NCI-H1930 (cell line): ENCODE data around the gene DENND5A.
"Not testable (repeated sequence)": the region's sequence is repeated elsewhere in the genome, so short reads cannot be mapped to it uniquely, and the experiment has no call there.

Source experiments
- DNase-seq, 2 experiments: peaks; one replicate each; lab custom pipeline; 2025; lab: John Stamatoyannopoulos, UW

Gene DENND5A

GRCh38 chr11:9176550-9176949, 88.6 kb downstream of the DENND5A start:
- DNase-seq, result no peak

DNA sequence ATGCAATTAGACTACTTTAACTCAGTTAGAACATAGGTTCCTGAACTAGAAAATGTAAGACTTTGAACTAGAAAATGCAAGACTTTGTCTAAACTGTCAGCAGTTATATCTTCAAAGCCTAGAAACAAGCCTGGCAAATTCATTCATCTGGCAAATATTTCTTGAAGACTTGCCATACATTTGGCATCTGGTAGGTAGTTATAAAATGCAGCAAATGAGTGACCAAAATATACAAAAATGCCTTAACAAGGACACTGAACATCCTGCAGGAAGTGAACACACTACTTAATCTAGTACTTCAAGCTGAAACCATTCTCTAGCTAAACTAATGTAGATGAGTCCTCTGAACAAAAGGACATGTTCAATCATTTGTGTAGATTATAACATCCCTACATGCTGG, 89.0 kb downstream of the DENND5A start:
- no peak for DNase-seq

DNA sequence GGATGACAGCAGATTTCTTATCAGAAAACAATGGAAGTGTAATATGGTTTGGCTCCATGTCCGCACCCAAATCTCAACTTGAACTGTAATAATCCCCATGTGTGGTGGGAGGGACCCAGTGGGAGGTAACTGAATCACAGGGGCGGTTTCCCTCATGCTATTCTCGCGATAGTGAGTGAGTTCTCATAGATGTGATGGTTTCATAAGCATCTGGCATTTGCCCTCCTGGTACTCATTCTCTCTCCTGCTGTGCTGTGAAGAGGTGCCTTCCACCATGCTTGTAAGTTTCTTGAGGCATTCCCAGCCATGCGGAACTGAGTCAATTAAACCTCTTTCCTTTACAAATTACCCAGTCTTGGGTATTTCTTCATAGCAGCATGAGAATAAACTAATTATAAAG, 92.8 kb downstream of the DENND5A start:
- no peak for DNase-seq

DNA sequence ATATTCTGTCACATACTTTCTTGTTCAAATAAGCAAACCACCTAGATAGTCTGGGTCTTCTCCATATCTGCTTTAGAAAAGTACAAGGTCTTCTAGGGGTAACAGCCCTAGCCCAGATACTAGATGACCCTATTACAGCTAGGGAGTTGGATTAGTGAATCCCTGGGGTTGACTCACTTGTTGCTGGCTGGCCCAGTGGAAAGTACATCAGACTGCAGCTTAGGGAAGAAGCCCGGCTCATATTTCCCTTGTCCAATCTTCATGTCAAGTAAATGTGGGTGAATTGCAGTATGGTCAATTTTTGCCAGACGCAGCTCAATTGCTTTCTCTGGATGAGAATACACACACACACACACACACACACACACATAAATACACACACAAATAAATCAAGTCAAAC, 94.7 kb downstream of the DENND5A start:
- no peak for DNase-seq

- no peak for DNase-seq
These were observed 95.4 kb downstream of the DENND5A start for GRCh38 chr11:9169595-9170295.

DNA sequence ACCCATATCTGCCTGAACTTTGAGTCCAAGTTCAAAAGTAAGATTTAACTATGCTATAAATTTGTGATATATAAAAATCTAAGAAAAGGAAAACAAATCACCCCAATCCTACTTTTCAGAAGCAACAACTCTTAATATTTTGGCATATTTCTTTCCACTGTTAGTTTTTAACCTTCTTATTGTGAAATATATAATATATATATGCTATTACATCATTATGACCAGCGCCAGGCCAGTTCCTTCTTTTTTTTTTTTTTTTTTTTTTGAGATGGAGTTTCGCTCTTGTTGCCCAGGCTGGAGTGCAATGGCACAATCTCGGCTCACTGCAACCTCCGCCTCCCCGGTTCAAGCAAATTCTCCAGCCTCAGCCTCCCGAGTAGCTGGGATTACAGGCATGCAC, 103.2 kb downstream of the DENND5A start:
- DNase-seq, result not testable (repeated sequence)

GRCh38 chr11:9160166-9160565, 105.0 kb downstream of the DENND5A start:
- DNase-seq, result no peak

DNA sequence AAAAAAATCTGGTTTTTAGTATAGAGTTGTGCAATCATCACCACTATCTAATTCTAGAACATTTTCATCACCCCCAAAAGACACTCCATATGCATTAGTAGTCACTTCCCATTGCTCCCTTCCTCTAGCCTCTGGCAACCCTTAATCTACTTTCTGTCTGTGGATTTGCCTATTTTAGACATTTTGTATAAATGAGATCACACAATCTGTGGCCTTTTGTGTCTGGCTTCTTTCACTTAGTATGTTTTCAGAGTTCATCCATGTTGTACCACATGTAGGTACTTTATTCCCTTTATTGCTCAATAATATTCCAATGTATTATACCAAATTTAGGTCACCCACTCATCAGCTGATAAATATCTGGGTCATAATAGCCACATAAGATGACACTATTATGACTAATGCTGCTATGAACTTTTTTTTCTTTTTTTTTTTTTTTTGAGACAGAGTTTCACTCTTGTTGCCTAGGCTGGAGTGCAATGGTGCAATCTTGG, 106.2 kb downstream of the DENND5A start:
- DNase-seq, result no peak

GRCh38 chr11:9155930-9156329, 109.2 kb downstream of the DENND5A start:
- DNase-seq, result no peak

DNA sequence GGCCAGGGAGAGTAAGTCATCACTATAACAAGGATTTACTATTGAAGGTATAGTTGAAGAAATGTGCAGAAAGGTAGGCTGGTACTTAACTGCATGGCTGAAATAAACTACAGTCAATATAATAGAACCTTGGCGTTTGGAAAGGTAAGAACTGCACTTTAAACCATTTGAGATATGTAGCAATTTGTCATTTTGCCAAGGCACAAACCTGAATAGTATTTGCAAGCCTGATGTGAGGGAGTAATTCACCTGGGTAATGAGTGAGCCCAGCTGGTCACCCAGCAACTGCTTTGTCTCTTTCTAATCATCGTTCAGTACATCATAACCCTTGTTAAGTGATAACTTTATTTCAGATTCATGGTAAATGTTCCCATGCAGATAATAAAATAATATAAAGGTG, 111.5 kb downstream of the DENND5A start:
- DNase-seq, result no peak

DNA sequence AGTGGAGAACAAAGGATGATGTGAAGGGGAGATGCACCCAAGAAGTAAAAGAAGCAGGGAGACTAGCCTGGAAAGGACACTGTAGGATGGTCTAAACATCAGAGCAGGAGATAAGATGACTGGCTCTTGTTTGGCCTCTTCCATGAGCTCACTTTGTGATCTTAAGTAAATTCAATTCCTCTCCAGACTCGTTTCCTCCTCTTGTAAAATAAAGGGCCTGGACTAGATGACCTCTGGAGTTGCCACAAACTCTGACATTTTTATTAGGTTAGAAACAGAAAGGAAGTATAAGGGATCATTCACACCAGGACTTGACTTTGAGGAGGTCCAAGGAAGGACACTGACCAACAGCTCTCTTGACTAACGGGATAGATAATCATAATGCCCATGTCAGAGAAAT, 113.5 kb downstream of the DENND5A start:
- DNase-seq, result no peak

DNA sequence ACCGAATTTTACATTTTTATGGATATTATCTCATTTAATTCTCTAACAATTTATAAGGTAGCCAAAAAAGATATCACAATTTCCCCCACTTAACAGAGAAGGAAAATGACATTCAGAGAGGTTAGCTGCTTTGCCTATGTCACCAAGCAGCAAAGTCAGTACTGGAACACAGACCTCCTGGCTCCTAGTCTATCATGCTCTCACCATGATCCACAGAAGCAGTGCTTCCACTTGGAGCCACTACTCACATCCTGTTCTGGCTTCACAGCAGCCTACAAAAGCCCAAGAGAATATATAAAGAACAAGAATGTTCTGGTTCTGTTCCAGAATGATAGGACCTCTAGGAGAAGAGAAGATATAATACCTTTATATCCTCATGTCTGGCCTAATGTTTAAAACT, 114.2 kb downstream of the DENND5A start:
- DNase-seq, result no peak

DNA sequence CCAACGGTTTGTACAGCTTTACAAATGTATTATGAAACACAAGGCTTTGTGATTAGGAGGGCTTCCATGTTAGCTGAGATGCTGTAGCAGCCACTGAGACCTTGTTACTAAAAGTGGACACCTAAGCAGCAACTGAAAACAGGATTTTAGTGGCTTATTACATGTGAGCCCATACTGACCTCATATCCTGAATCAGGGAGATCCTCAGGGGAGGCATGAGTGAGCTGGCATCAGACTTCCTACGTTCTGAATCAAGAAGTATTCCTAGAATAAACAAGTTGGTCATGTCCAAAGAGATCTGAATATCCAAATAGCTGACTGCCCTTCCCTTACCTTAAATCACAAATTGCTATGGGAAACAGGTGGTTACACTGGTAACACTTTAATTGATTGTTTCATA, 114.6 kb downstream of the DENND5A start:
- DNase-seq, result no peak

- DNase-seq, result no peak
These were observed 116.4 kb downstream of the DENND5A start for GRCh38 chr11:9148727-9149126.

- DNase-seq, result no peak
These were observed 117.1 kb downstream of the DENND5A start for GRCh38 chr11:9148035-9148434.

GRCh38 chr11:9146477-9146876, 118.7 kb downstream of the DENND5A start:
- no peak for DNase-seq

- DNase-seq, result no peak
These were observed 119.9 kb downstream of the DENND5A start for GRCh38 chr11:9145283-9145682.

GRCh38 chr11:9144828-9145227, 120.3 kb downstream of the DENND5A start:
- DNase-seq, result no peak

GRCh38 chr11:9143721-9144120, 121.4 kb downstream of the DENND5A start:
- no peak for DNase-seq

GRCh38 chr11:9142732-9143131, 122.4 kb downstream of the DENND5A start:
- DNase-seq, result no peak

DNA sequence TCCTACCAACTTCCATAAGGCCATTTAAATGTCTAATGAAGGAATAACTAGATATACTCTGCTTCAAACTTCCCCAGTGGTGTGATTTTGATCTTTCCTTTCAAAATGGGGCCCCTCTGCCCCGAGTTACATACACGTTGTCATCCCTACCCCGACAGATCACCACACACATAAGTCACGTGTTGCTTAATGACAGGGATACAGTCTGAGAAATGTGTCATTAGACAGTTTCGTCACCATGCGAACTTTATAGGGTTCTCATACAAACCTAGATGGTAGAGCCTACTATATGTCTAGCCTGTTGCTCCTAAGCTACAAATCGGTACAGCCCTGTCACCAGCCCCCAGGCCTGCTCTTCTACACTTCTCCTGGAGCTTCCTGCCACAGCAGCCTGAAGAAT, 124.0 kb downstream of the DENND5A start:
- DNase-seq, result no peak

DNA sequence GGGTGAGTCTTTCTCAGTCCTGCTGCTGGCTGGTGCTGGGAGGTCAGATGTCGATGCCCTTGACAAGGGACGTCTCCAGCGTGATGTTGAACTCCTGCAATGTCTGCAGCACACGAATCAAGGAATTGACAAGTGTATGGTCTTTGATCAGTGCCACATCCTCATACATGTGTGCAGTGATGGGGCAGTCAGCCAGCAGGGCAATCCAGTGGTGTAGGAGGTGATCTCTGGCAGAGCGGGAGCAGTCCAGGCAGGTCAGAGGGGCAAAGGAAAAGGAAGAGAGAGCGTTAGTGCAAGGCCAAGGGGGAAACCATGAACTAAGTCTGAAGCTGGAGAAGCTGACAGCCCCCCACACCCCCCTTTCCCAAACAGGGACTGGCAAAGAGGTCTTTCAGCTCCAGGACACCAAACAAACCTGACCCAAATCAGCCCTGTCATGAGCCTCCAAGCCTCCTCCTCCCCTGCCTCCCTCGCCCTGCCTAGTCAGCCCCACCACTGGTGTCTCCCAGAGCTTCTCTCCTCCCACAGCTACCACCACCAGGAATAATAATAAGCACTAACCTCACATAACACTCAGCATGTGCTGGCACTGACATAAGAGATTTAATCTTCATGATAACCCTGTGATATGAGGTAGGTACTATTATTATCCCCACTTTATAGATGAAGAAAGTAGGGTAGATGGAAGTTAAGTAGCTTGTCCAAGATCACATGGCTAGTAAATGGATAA, 125.4 kb downstream of the DENND5A start:
- DNase-seq, result no peak
